ENCODE results near the gene CRYBB2.
A peak's percentile ranks its signal among the peaks of the same experiment; 100 is the strongest.
"Not testable (repeated sequence)": the region's sequence is repeated elsewhere in the genome, so short reads cannot be mapped to it uniquely, and the experiment has no call there.

The CRYBB2 gene

GRCh38 chr22:25186140-25186539 is 33.3 kb upstream of the CRYBB2 start:
- DNase-seq, result no peak
- Mint-ChIP-seq H3K36me3 (ENCODE audit: low read depth) (peaks cover 11% of the 10 kb centered on the region), H3K27ac (no peak overlapping the region), H3K4me3 (no peak overlapping the region), H3K4me1 (ENCODE audit: low read depth) (no peaks in the 10 kb centered on the region), H3K9me3 (no peaks in the 10 kb centered on the region), H3K27me3 (no peaks in the 10 kb centered on the region)

- Mint-ChIP-seq H3K27ac (no peak overlapping the region), H3K36me3 (ENCODE audit: low read depth) (peaks cover 12% of the 10 kb centered on the region), H3K4me3 (no peak overlapping the region), H3K9me3 (no peaks in the 10 kb centered on the region), H3K4me1 (ENCODE audit: low read depth) (no peaks in the 10 kb centered on the region), H3K27me3 (no peaks in the 10 kb centered on the region)
- no peak for DNase-seq
Measured at GRCh38 chr22:25187469-25187868, 32.0 kb upstream of the CRYBB2 start.

- H3K4me1 Mint-ChIP-seq (ENCODE audit: low read depth), result no peaks in the 10 kb centered on the region
- H3K36me3 Mint-ChIP-seq (ENCODE audit: low read depth), result peaks cover 15% of the 10 kb centered on the region
- no peak overlapping the region for H3K27ac Mint-ChIP-seq
- DNase-seq, result no peak
- no peak overlapping the region for H3K4me3 Mint-ChIP-seq
- no peaks in the 10 kb centered on the region for H3K9me3 Mint-ChIP-seq
- no peaks in the 10 kb centered on the region for H3K27me3 Mint-ChIP-seq
Measured at GRCh38 chr22:25192406-25192805, 27.0 kb upstream of the CRYBB2 start.

GRCh38 chr22:25193130-25193529 is 26.3 kb upstream of the CRYBB2 start:
- Mint-ChIP-seq H3K4me1 (ENCODE audit: low read depth) (no peaks in the 10 kb centered on the region), H3K27me3 (no peaks in the 10 kb centered on the region), H3K4me3 (no peak overlapping the region), H3K36me3 (ENCODE audit: low read depth) (peaks cover 15% of the 10 kb centered on the region), H3K9me3 (no peaks in the 10 kb centered on the region), H3K27ac (no peak overlapping the region)
- no peak for DNase-seq

- no peak overlapping the region for H3K4me3 Mint-ChIP-seq
- DNase-seq, result no peak
- H3K27me3 Mint-ChIP-seq, result no peaks in the 10 kb centered on the region
- H3K36me3 Mint-ChIP-seq (ENCODE audit: low read depth), result peaks cover 15% of the 10 kb centered on the region
- no peak overlapping the region for H3K27ac Mint-ChIP-seq
- no peaks in the 10 kb centered on the region for H3K4me1 Mint-ChIP-seq (ENCODE audit: low read depth)
- H3K9me3 Mint-ChIP-seq, result no peaks in the 10 kb centered on the region
Measured at GRCh38 chr22:25193548-25193947, 25.9 kb upstream of the CRYBB2 start.

- H3K4me1 Mint-ChIP-seq (ENCODE audit: low read depth), result no peaks in the 10 kb centered on the region
- peaks cover 15% of the 10 kb centered on the region for H3K36me3 Mint-ChIP-seq (ENCODE audit: low read depth)
Measured at GRCh38 chr22:25196326-25196725, 23.1 kb upstream of the CRYBB2 start.

GRCh38 chr22:25197340-25197739 is 22.1 kb upstream of the CRYBB2 start:
- Mint-ChIP-seq H3K36me3 (ENCODE audit: low read depth) (peaks cover 12% of the 10 kb centered on the region), H3K4me1 (ENCODE audit: low read depth) (no peaks in the 10 kb centered on the region), H3K27ac (peak overlapping the region; percentile 27), H3K27me3 (no peaks in the 10 kb centered on the region), H3K4me3 (no peak overlapping the region), H3K9me3 (no peaks in the 10 kb centered on the region)
- no peak for DNase-seq

More at GRCh38 chr22:25196326-25196725, 23.1 kb upstream of the CRYBB2 start:
- no peak overlapping the region for H3K4me3 Mint-ChIP-seq
- DNase-seq, result no peak
- H3K27ac Mint-ChIP-seq, result no peak overlapping the region
- H3K9me3 Mint-ChIP-seq, result no peaks in the 10 kb centered on the region
- H3K27me3 Mint-ChIP-seq, result no peaks in the 10 kb centered on the region

GRCh38 chr22:25199731-25200520 is 19.5 kb upstream of the CRYBB2 start, which contains the start of gene CRYBB3:
Gene CRYBB3, plus strand, starts transcription at chr22:25199858. Its CDS starts 1,539 bp downstream, at chr22:25201397.
- H3K4me1 Mint-ChIP-seq (ENCODE audit: low read depth), result no peaks in the 10 kb centered on the region
- no peak within 1 kb of the TSS for H3K27ac Mint-ChIP-seq
- no peak for DNase-seq
- H3K9me3 Mint-ChIP-seq, result no peaks in the 10 kb centered on the region
- peaks cover 3% of the 10 kb centered on the region for H3K36me3 Mint-ChIP-seq (ENCODE audit: low read depth)
- H3K4me3 Mint-ChIP-seq, result no peak within 1 kb of the TSS
- H3K27me3 Mint-ChIP-seq, result no peaks in the 10 kb centered on the region

- no peak for DNase-seq
- no peaks in the 10 kb centered on the region for H3K4me1 Mint-ChIP-seq (ENCODE audit: low read depth)
- peaks cover 3% of the 10 kb centered on the region for H3K36me3 Mint-ChIP-seq (ENCODE audit: low read depth)
- no peak overlapping the region for H3K4me3 Mint-ChIP-seq
- H3K27me3 Mint-ChIP-seq, result no peaks in the 10 kb centered on the region
- no peaks in the 10 kb centered on the region for H3K9me3 Mint-ChIP-seq
- H3K27ac Mint-ChIP-seq, result no peak overlapping the region
Measured at GRCh38 chr22:25200967-25201366, 18.5 kb upstream of the CRYBB2 start.

- H3K27ac Mint-ChIP-seq, result no peak overlapping the region
- H3K4me3 Mint-ChIP-seq, result no peak overlapping the region
- no peaks in the 10 kb centered on the region for H3K4me1 Mint-ChIP-seq (ENCODE audit: low read depth)
- H3K27me3 Mint-ChIP-seq, result no peaks in the 10 kb centered on the region
- no peaks in the 10 kb centered on the region for H3K36me3 Mint-ChIP-seq (ENCODE audit: low read depth)
- DNase-seq, result no peak
- no peaks in the 10 kb centered on the region for H3K9me3 Mint-ChIP-seq
Measured at GRCh38 chr22:25201557-25202273, 17.7 kb upstream of the CRYBB2 start.

GRCh38 chr22:25202290-25202921 is 17.0 kb upstream of the CRYBB2 start:
- DNase-seq, result peak; percentile 70
- H3K27ac Mint-ChIP-seq, result no peak overlapping the region
- H3K4me3 Mint-ChIP-seq, result no peak overlapping the region
- no peaks in the 10 kb centered on the region for H3K9me3 Mint-ChIP-seq
- H3K27me3 Mint-ChIP-seq, result no peaks in the 10 kb centered on the region
- no peaks in the 10 kb centered on the region for H3K4me1 Mint-ChIP-seq (ENCODE audit: low read depth)
- H3K36me3 Mint-ChIP-seq (ENCODE audit: low read depth), result no peaks in the 10 kb centered on the region

GRCh38 chr22:25203082-25203481 is 16.4 kb upstream of the CRYBB2 start:
- H3K27me3 Mint-ChIP-seq, result no peaks in the 10 kb centered on the region
- no peaks in the 10 kb centered on the region for H3K9me3 Mint-ChIP-seq
- H3K4me3 Mint-ChIP-seq, result no peak overlapping the region
- H3K4me1 Mint-ChIP-seq (ENCODE audit: low read depth), result no peaks in the 10 kb centered on the region
- no peak for DNase-seq
- no peak overlapping the region for H3K27ac Mint-ChIP-seq
- H3K36me3 Mint-ChIP-seq (ENCODE audit: low read depth), result no peaks in the 10 kb centered on the region

GRCh38 chr22:25204547-25204946 is 14.9 kb upstream of the CRYBB2 start:
- not testable (repeated sequence) for H3K4me3 Mint-ChIP-seq; H3K36me3 Mint-ChIP-seq (ENCODE audit: low read depth); H3K27me3 Mint-ChIP-seq; DNase-seq; H3K4me1 Mint-ChIP-seq (ENCODE audit: low read depth); H3K27ac Mint-ChIP-seq; H3K9me3 Mint-ChIP-seq

- Mint-ChIP-seq H3K27ac (no peak overlapping the region), H3K4me3 (no peak overlapping the region), H3K36me3 (ENCODE audit: low read depth) (no peaks in the 10 kb centered on the region), H3K27me3 (no peaks in the 10 kb centered on the region), H3K9me3 (no peaks in the 10 kb centered on the region), H3K4me1 (ENCODE audit: low read depth) (no peaks in the 10 kb centered on the region)
- no peak for DNase-seq
Measured at GRCh38 chr22:25205847-25206246, 13.6 kb upstream of the CRYBB2 start.

GRCh38 chr22:25206998-25207397 is 12.4 kb upstream of the CRYBB2 start:
- Mint-ChIP-seq H3K4me1 (ENCODE audit: low read depth) (no peaks in the 10 kb centered on the region), H3K9me3 (no peaks in the 10 kb centered on the region), H3K36me3 (ENCODE audit: low read depth) (no peaks in the 10 kb centered on the region), H3K27ac (no peak overlapping the region), H3K27me3 (no peaks in the 10 kb centered on the region), H3K4me3 (no peak overlapping the region)
- DNase-seq, result no peak

All from activated T-cell treated with anti-CD3 and anti-CD28 coated beads, Interleukin-2, amount 50 U/mL, for 24 hours (primary cell).